Stimulated activated CD8-positive, alpha-beta memory T cell treated with anti-CD3 and anti-CD28 coated beads, Interleukin-2, amount 100 ng/mL, for 48 hours (primary cell): ENCODE data around the gene SRCAP.
"Not testable (repeated sequence)": the region's sequence is repeated elsewhere in the genome, so short reads cannot be mapped to it uniquely, and the experiment has no call there.

Experiments
- DNase-seq, 2 donors: peaks; one replicate each; pipeline ENCODE4 v3.0.0-alpha.2; 2020; ENCODE audit warnings: low read depth in 2 of 2

Gene SRCAP

DNA sequence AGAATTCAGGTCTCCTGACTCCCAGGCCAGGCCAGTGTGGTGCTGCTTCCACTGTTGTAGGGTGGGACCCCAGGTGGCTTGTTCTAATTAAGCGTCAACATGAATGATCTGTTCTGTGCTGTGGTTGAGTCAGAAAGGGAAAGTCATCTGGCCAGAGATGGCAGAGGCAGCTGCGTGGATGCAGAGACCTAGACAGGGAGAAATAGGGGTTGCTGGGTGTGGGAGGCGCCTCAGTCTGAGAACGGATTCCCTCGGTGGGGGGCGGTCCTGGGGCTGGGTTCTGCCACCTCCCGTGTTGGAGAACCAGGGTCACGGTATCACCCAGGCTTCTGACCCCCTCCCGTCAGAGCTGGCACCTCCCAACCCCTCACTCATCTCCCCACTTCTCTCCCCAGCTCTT lies 35.2 kb upstream of the SRCAP start:
- DNase-seq: no peak

DNA sequence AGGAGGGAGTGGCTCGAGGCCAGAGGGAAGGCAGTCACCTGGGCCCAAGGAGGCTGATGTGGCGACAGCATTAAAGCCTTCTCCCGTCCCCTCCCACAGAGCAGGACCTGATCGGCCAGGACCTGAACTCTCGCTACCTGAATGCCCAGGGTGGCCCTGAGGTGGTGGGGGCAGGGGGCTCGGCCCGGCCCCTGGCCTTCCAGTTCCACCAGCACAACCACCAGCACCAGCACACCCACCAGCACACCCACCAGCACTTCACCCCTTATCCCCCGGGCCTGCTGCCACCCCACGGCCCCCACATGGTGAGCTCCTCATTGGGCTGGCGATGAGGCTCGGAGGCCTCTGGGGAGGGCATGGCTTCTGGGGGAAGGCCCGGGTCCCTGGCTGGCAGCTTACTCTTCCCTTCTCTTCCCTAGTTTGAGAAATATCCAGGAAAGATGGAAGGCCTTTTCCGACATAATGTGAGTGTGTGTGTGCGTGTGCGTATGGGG lies 34.3 kb upstream of the SRCAP start:
- DNase-seq: no peak

DNA sequence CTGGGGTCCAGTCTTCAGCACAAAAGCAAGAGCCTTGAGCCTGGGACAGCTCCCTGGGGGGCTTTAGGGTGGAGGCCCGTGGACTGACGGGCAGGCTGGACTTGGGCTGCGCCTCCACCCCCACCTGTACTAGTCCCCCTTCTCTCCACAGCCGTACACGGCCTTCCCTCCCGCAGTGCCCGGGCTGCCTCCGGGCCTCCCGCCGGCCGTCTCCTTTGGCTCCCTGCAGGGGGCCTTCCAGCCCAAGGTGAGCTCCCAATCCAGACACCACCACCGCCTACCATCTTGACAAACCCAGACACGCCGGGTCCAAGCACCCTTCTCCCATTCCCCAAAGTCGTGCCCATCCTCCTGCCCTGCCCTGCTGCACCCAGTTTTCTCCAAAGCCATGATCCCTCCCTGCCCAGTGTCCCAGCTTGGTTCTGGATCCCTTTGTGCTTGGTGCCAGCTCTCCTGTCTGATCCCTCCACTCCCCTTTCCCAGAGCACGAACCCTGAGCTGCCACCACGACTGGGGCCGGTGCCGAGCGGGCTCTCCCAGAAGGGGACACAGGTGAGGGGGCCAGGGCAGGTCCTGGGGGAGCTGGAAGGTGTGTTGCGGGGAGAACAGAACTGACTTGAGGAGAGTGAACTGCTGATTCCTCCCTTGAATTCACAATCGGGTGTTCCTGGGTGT lies 33.7 kb upstream of the SRCAP start:
- no peak for DNase-seq

DNA sequence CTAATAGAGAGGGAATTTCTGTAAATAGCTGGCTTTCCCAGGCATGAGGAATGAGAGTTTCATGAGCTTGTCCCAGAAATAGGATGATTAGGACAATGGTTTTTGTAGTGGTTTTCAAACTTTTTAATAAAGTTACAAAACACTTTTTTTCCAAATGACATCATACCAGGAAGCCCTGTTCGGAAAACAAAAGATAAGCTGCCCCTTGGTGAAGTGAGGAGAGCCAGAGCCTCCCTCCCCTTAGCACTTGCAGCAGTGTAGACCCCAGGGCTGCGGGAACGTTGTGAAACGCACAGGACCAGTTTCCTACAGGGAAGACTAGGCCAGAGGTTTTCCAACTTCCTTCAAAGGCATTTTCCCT lies 33.2 kb upstream of the SRCAP start:
- no peak for DNase-seq

DNA sequence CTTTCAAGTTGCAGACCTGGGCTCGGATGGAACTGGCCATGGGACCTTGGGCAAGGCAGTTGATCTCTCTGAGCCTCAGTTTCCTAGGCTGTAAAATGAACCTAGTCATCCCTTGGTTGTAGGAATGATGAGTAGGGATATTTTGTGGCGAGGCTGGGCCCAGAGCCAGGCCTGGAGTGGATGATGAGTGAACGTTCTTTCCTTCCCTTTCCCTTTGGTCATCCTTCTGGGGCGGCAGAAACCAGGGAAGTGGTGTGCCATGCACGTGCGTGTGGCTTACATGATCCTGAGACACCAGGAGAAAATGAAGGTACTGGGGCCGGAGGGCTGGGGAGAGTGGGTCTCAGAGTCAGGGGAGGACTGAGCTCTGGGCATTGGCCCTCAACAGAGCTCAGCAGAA lies 32.3 kb upstream of the SRCAP start:
- DNase-seq: no peak

DNA sequence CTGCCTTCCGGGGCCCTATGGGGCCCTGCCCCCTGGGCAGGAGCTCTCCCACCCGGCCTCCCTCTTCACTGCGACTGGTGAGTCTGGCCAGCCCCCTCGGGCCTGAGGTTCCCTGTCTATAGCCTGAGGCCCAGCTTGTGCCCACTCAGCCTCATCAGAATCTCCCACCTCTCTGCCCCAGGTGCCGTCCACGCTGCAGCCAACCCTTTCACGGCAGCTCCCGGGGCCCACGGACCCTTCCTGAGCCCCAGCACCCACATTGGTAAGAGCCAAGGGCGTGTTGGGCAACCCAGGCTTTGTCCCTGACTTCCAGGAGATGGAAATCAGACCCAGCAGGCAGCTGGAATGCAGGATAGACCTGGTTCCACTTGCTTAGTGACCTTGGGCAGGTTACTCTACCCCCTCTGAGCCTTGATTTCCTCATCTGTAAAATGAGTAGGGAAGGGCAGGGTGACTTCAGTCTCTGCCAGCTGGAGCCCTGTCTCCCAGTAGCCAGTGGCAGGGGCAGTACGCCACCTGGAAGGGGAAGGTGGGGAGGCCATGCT lies 31.5 kb upstream of the SRCAP start:
- no peak for DNase-seq

DNA sequence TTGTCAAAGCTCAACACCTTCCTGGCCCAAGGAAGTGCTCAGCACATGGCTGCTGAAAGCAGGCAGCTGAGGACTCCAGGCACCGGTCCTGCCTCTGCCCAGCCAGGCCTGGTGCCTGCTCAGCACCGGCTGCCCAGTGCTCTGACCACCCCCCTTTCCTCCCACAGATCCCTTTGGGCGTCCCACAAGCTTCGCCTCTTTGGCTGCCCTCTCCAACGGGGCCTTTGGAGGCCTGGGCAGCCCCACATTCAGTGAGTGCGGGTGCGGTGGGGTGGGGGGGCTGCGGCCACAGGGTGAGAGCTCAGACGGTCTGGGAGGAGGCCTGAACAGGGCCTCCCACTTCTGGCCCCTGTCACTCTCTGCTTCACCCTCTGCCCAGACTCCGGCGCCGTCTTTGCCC lies 30.6 kb upstream of the SRCAP start:
- no peak for DNase-seq

DNA sequence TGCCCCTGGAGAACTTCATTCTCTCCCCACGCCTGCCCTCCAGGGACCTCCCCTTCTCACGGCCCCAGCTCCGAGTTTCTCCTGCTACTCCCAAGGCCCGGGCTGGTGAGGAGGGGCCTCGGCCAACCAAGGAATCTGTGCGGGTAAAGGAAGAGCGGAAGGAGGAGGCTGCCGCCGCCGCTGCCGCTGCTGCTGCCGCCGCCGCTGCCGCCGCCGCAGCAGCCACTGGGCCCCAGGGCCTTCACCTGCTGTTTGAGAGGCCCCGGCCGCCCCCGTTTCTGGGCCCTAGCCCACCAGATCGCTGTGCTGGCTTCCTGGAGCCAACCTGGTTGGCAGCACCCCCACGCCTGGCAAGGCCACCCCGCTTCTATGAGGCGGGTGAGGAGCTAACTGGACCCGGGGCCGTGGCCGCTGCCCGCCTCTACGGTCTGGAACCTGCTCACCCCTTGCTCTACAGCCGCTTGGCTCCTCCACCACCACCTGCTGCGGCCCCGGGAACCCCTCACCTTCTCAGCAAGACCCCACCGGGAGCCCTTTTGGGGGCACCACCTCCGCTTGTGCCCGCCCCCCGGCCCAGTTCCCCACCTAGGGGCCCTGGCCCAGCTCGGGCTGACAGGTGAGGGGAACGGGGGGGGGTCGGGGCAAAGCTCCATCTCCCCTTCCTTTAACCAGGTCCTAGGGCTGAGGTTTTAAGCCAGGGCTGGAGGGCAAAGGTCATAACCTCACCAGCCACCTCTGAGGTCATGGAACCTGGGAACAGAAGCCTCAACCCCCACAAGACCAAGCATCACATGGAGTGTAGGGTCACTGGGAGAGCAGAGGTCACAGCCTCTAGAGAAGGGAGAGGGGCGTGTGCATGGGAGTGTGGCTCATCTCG lies 29.7 kb upstream of the SRCAP start:
- no peak for DNase-seq

DNA sequence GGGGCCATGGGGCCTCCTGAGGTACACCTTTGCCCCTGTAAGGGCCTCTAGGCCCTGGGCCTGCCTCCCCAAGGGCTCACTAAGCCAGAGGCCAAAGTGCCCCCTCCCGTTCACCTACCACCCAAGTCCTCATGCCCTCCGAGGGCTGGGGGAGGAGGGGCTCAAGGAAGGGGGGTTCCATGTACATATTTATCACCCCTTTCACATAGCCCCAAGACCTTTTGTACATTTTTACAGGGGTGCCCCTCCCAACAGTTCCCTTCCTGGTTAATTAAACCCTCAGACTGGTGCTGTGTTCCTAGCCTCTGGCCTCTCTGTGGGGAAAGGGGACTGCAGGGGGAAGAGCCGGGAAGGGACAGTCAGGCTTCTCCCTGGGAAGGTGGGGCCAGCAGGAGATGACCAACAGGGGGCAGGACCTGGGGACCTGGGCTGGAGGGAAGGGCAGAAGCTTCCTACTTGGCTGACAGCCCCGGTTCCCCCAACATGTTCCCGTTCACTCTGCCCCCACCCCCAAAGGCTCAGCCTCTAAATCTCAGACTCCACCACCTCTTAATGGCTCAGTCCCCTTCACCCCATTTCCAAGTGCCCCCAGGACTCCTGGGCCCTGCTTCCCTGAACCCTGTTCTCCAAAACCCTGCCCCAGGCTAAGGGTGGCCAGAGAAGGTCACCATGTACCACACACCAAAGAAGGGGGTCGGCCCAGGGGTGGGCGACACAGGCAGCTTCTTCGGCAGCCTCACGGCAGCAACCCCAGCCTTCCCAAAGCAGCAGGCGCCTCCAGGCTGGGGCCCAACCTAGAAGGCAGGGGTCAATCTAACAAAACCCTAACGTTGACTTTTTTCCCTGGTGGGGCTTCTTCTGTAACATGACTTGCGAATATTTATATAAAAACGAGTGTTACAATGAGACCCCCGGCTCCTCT lies 28.8 kb upstream of the SRCAP start:
- DNase-seq: no peak

DNA sequence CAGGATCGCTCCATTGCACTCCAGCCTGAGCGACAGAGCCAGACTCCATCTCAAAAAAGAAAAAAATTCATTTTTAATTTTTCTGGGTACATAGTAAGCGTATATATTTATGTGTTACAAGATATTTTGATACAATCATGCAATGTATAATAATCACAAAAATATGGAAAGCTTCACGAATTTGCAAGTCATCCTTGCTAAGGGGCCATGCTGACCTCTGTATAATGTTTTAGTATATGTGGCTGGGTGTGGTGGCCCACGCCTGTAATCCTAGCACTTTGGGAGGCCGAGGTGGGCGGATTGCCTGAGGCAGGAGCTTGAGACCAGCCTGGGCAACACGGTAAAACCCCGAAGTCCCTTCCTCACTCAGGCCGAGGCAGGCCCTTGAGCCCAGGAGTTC lies 23.8 kb upstream of the SRCAP start:
- no peak for DNase-seq

DNA sequence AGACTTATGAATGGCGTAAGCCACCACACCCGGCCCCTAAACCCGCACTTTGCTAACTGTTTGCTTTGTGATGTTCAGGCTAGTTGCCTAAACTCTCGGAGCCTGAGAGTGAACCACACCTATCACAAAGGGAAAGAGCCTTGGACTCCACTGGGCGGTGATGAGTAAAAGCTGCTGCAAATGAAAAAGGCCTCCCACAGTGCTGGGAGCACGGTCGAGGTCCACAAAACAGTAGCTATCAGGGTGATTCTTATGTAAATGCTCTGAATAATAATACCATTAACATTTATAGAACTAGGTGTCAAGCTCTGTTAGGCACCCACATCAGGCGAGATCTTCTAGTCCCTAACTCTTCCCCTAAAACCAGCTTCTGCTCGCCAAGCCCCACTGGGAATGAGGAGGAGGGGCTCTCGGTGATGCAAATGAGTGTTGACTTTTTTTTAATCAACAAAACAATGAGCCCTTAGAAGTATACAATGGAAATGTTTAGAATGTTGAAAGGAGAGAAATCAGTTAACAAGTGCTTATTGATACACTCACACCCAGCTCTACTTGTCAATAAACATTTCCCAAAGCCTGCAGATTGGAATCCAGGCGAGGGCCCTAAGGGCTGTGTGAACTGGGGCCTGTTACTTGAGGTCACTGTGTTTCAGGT lies 20.9 kb upstream of the SRCAP start:
- no peak for DNase-seq

DNA sequence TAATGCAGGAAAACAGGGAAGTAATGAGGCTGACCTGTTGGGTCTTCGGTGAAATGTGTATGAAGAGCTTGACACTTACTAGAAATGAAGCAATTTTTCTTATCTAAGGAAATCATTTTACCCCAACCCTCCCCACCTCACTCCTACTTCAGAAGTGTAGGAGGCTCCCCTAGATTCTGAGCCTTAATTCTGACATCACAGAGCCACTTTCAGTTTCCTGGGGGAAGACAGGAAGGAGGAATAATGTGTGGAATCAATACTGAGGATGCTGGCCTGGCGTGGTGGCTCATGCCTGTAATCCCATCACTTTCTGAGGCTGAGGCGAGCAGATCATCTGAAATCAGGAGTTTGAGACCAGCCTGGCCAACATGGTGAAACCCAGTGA lies 20.4 kb upstream of the SRCAP start:
- DNase-seq: no peak

DNA sequence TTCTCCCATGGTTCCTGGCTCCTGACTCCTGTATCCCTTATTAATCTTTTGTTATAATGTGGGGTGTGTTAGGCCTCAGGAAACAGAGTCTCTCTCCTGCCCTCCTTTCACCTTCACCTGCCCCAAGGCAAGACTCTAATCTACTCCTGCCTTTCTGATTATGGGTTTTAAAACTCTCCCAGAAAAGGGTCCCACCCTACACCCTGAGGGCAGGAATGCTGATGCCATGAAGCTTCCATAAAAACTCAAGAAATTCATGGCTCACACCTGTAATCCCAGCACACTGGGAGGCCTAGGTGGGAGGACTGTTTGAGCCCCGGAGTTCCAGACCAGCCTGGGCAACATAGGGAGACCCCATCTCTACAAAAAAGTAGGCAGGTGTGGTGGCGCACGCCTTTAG lies 18.6 kb upstream of the SRCAP start:
- DNase-seq: no peak

DNA sequence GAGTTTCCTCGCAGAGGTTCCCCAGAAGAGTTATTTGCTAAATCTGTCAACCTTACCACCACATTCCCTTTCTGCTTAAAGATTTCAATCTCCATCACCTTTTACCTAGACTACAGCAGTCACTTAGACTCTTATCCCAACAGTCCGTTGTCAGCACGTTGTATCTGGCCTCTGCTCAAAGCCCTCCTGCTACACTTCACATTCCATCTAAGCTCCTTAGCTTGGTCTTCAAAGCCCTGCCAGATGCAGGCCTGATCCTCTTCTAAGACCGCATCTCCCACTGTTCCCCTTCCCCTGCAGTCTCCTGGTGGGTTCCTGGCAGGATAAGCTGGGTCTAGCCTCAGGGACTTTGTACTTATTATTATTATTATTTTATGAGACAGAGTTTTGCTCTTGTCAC lies 10.3 kb upstream of the SRCAP start:
- DNase-seq: no peak

DNA sequence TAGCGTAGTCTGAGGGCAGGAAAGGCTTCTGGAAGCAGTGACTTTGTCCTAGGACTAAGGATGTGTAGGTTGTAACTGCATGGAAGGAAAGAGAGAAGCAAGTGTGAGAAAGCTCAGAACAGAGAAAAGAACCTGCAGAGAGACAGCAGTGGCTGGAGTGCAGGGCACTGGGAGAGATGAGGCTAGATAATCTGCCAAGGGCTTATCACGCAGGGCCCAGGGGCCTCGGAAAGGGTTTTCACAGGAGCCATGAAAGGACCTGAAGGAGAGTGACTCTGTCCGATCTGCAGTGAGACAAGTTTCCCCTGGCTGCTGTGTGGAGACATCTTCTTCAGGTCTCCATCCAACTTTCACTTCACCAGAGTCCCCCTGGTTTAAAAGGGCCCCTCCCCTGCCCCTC lies 7.1 kb upstream of the SRCAP start:
- DNase-seq: no peak

DNA sequence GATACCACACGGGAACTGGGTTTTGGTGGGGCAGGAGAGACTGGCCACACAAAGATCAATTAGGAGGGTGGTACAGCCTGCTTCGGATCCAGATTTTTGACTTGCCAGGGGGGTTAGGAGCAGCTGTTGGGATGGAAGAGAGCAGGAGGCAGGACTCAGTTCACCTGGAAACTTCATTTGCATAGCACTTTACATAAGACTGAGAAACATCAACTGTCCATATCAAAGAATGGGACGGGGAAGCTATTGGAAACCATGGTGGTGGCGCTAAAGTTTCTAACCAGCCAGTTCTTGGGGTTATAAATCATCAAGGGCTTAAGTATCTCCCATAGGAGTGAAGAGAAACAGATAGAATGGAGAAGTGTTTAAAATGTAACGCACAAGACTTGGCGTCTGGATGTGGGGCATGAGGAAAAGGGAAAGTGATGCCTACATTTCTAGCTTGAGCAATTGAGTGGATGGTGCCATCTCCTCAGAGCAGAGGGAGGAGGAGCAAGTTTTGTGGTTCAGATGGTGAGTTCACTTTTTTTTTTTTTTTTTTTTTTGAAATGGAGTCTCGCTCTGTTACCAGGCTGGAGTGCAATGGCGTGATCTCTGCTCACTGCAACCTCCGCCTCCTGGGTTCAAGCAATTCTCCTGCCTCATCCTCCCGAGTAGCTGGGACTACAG lies 6.4 kb upstream of the SRCAP start:
- no peak for DNase-seq

DNA sequence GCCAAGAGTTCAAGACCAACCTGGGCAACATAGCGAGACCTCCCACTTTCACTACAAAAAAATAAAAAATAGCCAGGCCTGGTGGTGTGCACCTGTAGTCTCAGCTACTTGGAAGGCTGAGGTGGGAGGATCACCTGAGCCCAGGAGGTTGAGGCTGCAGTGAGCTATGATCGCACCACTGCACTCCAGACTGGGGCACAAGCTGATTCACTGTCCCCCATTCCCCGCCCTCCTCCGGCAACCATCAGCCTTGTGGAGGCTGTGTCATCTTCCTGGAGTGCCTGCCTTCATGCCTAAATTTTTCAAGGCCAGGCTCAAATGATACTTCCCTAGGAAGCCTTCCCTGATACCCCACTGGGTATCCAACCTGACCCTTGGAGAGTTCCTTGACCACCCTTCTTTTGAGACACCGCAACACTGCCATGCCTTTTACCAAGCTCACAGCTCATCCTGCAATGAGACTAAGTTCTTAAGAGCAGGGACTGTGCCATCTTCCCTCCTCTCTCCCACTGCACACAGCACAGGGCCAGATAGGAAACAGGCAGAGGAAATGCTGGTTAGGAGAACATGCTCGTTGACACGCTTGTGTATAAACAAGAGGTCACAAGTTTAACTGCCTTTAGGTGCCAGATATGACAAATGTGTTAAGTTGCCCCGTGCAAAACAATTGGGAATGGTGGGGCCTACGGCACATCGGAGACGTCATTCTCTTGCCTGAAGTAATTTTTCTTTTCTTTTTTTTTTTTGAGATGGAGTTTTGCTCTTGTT lies 3.9 kb upstream of the SRCAP start:
- no peak for DNase-seq

DNA sequence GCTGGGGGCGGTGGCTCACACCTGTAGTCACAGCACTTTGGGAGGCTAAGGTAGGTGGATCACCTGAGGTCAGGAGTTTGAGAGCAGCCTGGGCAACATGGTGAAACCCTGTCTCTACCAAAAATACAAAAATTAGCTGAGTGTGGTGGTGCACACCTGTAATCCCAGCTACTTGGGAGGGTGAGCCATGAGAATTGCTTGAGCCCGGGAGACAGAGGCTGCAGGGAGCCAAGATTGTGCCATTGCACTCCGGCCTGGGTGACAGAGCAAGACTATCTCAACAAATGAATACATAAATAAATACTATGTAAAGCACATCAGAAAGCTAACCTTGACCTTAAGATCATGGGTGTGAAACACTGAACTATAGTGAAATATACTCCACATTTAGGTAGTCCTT lies 2.3 kb upstream of the SRCAP start:
- DNase-seq: not testable (repeated sequence)

DNA sequence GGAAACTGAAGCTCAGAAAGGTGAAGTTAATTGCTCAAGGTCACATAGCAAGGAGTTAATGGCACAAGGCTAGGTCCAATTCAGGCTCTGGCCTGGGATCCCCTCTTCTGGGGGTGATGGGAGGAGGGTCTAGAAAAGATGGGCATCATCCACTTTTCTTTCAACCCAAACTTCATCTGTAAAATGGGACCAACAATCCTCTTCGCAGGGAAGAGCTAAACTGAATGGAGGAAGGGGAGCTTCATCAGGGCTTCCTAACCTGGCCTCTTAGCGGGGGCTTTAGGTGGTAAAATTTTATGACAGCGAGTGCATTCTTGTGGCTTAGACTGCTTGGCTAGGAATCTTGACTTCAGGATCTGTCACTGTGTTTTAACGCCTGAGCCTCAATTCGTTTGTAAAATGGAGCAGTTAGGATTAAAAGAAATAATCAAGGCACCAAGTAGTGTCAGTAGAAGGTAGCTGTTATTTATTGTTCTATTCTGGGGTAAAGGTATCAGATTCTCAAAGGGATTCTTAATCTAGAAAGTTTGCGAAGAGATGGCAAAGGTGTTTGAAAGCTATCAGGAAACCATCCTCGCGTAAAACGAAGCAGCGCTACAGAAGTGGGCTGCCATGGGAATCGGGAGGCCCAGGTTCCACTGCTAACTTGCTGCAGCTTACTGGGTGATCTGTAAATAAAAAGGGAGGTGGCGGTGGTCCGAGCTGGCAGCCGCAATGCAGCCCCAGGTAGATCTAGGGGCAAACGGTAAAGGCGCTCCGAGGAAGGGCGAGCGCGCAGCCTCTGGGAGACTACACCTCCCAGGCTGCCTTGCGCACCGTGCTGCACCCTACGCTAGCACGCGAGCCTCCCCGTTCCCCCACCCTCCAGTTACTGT lies 1.5 kb upstream of the SRCAP start:
- no peak for DNase-seq
